SK-N-SH (cell line): ENCODE data around the gene SGTA.
"Not testable (repeated sequence)": the region's sequence is repeated elsewhere in the genome, so short reads cannot be mapped to it uniquely, and the experiment has no call there.

Source experiments
- CTCF ChIP-seq: fragments of 200-600 bp; sonication (generic); IDR thresholded peaks from 2 replicates; pipeline ENCODE4 v1.6.1; 2017; ENCODE audit warnings: antibody characterized with exemption, mild to moderate bottlenecking, moderate library complexity
- EZH2phosphoT487 ChIP-seq: fragments of 200-600 bp; sonication (generic); IDR thresholded peaks from 2 replicates; pipeline ENCODE4 v1.6.1; 2017; ENCODE audit warnings: low read depth, mixed run types, mild to moderate bottlenecking, antibody characterized with exemption, moderate library complexity, borderline replicate concordance
- NRF1 ChIP-seq: IDR thresholded peaks from 2 replicates; pipeline ENCODE4 v1.6.1; 2012; ENCODE audit warnings: low read depth, mild to moderate bottlenecking, low read length
- REST ChIP-seq: IDR thresholded peaks from 2 replicates; pipeline ENCODE4 v1.6.1; 2012; ENCODE audit warnings: mild to moderate bottlenecking, low read depth, low read length, moderate library complexity
- SIN3A ChIP-seq: IDR thresholded peaks from 2 replicates; pipeline ENCODE4 v1.6.1; 2012; ENCODE audit warnings: low read depth, mild to moderate bottlenecking, low read length, moderate library complexity, borderline replicate concordance

- not testable (repeated sequence) for TF ChIP-seq NRF1, CTCF, SIN3A, REST, EZH2phosphoT487
These were observed 34.3 kb upstream of the SGTA start for GRCh38 chr19:2817237-2817829.
